Hepatocyte (in vitro differentiated cells): ENCODE results near the gene PTPRR.

Experiments used
- CTCF ChIP-seq: fragments of 200-600 bp; sonication (generic); IDR thresholded peaks from 2 replicates; pipeline ENCODE4 v1.5.1; 2016; ENCODE audit warnings: antibody characterized with exemption, mild to moderate bottlenecking; ENCODE audit not compliant: poor library complexity
- EZH2 ChIP-seq: fragments of 200-600 bp; sonication (generic); IDR thresholded peaks from 2 replicates; pipeline ENCODE4 v1.6.1; 2016; ENCODE audit warnings: antibody characterized with exemption, mild to moderate bottlenecking, borderline replicate concordance

GRCh38 chr12:70660002-70660604, 260.4 kb downstream of the PTPRR start:
- TF ChIP-seq EZH2 (no peak), CTCF (no peak)
